RWPE2 (cell line): ENCODE measurements around the gene CAMLG.
"Not testable (repeated sequence)": the region's sequence is repeated elsewhere in the genome, so short reads cannot be mapped to it uniquely, and the experiment has no call there.

Experiments used
- ATAC-seq: fragments of 200-7000 bp; cut with Tn5 transposase; 3 replicates; pipeline ENCODE4 v1.9.1; 2021; ENCODE audit warnings: low read depth
- DNase-seq: peaks from one replicate; pipeline ENCODE4 v3.0.0-alpha.2; 2020; ENCODE audit warnings: low spot score
- H3K27ac ChIP-seq: fragments of 450-650 bp; 2 replicates; pipeline ENCODE4 v1.5.1; 2017; ENCODE audit warnings: mild to moderate bottlenecking; ENCODE audit not compliant: poor library complexity, severe bottlenecking
- H3K27me3 ChIP-seq: fragments of 250-450 bp; sonication (Bioruptor Pico); 2 replicates; pipeline ENCODE4 v1.5.1; 2021; ENCODE audit warnings: mild to moderate bottlenecking, moderate library complexity; ENCODE audit not compliant: insufficient read depth, poor library complexity, severe bottlenecking
- H3K36me3 ChIP-seq: fragments of 250-450 bp; sonication (Bioruptor Pico); 2 replicates; pipeline ENCODE4 v1.5.1; 2020; ENCODE audit warnings: low read depth, mild to moderate bottlenecking, moderate library complexity
- H3K4me1 ChIP-seq: fragments of 250-450 bp; sonication (Bioruptor Pico); 2 replicates; pipeline ENCODE4 v1.5.1; 2021; ENCODE audit warnings: mild to moderate bottlenecking, moderate library complexity; ENCODE audit not compliant: insufficient read depth, poor library complexity, severe bottlenecking
- H3K4me3 ChIP-seq: fragments of 250-450 bp; sonication (Bioruptor Pico); 2 replicates; pipeline ENCODE4 v1.5.1; 2021; ENCODE audit warnings: mild to moderate bottlenecking, moderate library complexity; ENCODE audit not compliant: severe bottlenecking
- H3K9me3 ChIP-seq: fragments of 250-450 bp; sonication (Bioruptor Pico); 2 replicates; pipeline ENCODE4 v1.5.1; 2021; ENCODE audit warnings: mild to moderate bottlenecking, moderate library complexity; ENCODE audit not compliant: severe bottlenecking
- CTCF ChIP-seq: fragments of 450-650 bp; IDR thresholded peaks from one replicate; pipeline ENCODE4 v1.5.1; 2017; ENCODE audit warnings: mild to moderate bottlenecking, moderate library complexity; ENCODE audit not compliant: poor library complexity, severe bottlenecking

CAMLG gene

DNA sequence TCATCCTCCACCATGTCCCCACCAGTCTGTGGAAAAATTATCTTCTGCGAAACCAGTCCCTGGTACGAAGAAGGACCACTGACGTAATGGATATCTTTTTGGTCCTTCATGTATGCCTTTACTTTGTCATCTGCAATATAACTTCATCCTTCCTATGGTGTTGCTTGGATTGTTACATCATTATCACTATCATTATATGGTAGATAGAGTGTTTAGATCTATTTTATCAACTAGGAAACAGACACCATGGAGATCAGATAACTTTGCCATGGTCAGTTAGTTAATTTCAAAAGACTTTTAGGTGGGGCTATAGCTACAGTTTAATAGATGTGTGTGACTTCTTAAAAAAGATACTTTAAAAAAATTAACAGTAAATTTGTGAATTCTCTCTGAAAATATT, 23.8 kb upstream of the CAMLG start:
- H3K4me3 ChIP-seq = no peak overlapping the region
- DNase-seq (no peak), ATAC-seq (no peak)
- H3K27me3 ChIP-seq = no peaks in the 10 kb centered on the region
- H3K9me3 ChIP-seq = no peaks in the 10 kb centered on the region
- H3K36me3 ChIP-seq = peaks cover 92% of the 10 kb centered on the region
- no peak for TF ChIP-seq CTCF
- H3K27ac ChIP-seq = no peak overlapping the region
- no peaks in the 10 kb centered on the region for H3K4me1 ChIP-seq

GRCh38 chr5:134715466-134715865, 22.9 kb upstream of the CAMLG start:
- peaks cover 92% of the 10 kb centered on the region for H3K36me3 ChIP-seq
- DNase-seq, H3K9me3 ChIP-seq, H3K4me1 ChIP-seq, H3K27me3 ChIP-seq, H3K27ac ChIP-seq, ATAC-seq, H3K4me3 ChIP-seq: not testable (repeated sequence)

DNA sequence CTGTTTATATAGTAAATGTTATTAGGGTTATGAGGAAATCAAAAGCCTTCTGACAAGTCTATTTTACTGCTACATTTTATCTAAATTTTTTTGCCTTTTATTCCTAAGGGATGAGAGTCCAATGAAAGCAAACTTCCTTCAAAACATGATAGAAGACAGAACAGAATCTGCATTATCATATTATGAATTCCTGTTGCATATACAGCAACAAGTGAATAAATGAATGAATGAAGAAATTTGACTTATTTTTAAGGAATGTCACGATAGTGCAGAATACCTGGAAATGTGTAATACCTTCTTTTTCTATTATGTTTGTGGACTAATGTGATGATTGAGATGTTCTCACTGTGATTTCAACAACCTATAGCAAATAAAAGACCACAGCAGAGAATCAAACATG, 13.5 kb upstream of the CAMLG start:
- Histone ChIP-seq H3K27ac (no peak overlapping the region), H3K4me1 (no peaks in the 10 kb centered on the region), H3K9me3 (no peaks in the 10 kb centered on the region), H3K27me3 (no peaks in the 10 kb centered on the region), H3K36me3 (peaks cover 73% of the 10 kb centered on the region), H3K4me3 (no peak overlapping the region)
- no peak for TF ChIP-seq CTCF
- DNase-seq (no peak), ATAC-seq (no peak)

- no peak for DNase-seq
- Histone ChIP-seq H3K4me1 (peaks cover 4% of the 10 kb centered on the region), H3K36me3 (no peaks in the 10 kb centered on the region), H3K27me3 (no peaks in the 10 kb centered on the region), H3K9me3 (no peaks in the 10 kb centered on the region), H3K27ac (no peak overlapping the region), H3K4me3 (no peak overlapping the region)
- TF ChIP-seq CTCF = no peak
- no peak for ATAC-seq
Measured at GRCh38 chr5:134732819-134733218, 5.5 kb upstream of the CAMLG start.

- no peaks in the 10 kb centered on the region for H3K9me3 ChIP-seq
- H3K36me3 ChIP-seq = no peaks in the 10 kb centered on the region
- peaks cover 11% of the 10 kb centered on the region for H3K4me1 ChIP-seq
- ATAC-seq (no peak), DNase-seq (no peak)
- H3K27ac ChIP-seq = no peak overlapping the region
- no peak for TF ChIP-seq CTCF
- H3K27me3 ChIP-seq = no peaks in the 10 kb centered on the region
- no peak overlapping the region for H3K4me3 ChIP-seq
Measured at GRCh38 chr5:134735243-134735642, 3.1 kb upstream of the CAMLG start.
